H1 (cell line): ENCODE data around the gene PRKCA. TPM values are rescaled to one million over a fixed set of nuclear protein-coding genes. Genes with fewer than 3 reads are reported as not detected.

Experiments
- NANOG ChIP-seq: IDR thresholded peaks from 2 replicates; pipeline ENCODE4 v1.6.1; 2011; ENCODE audit warnings: low read length, low read depth, mild to moderate bottlenecking, inconsistent platforms; ENCODE audit not compliant: insufficient read depth, poor library complexity, severe bottlenecking
- SUZ12 ChIP-seq: fragments of 200-600 bp; sonication (generic); IDR thresholded peaks from 2 replicates; pipeline ENCODE4 v1.6.1; 2012; ENCODE audit warnings: mild to moderate bottlenecking, inconsistent platforms, low read length, moderate library complexity, mixed read lengths
- polyA plus RNA-seq, 7 experiments: library from polyadenylated mRNA; depleted of rRNA in 3 of 7; stranded (reverse) in 5 of 7; unstranded in 2 of 7; fragments of >200 nt in 5 of 7; fragments of 200-250 nt in 2 of 7; gene quantifications; 1 replicate in 5 of 7; 2 replicates in 1 of 7; 4 replicates in 1 of 7; pipeline versions ENCODE4 v1.2.1 to v1.2.3, GENCODE V29; 2011 to 2013; ENCODE audit warnings: missing spikeins in 2 of 7, mixed read lengths in 2 of 7
- total RNA-seq: library from RNA; stranded (reverse); fragmentation: NEBNext Ultra II Directional; extraction: Animal tissue kit (Norgen Biotek cat#: 25700); gene quantifications from 2 replicates; pipeline ENCODE4 v1.2.1, GENCODE V29; 2021
- TF ChIP-seq, protein P1 (sequence below): IDR thresholded peaks from 2 replicates; pipeline ENCODE4 v1.6.1; 2011; ENCODE audit warnings: low read depth, mild to moderate bottlenecking, low read length; ENCODE audit not compliant: insufficient read depth

Gene PRKCA
- total and polyA plus RNA-seq, 2 of the 8 experiments (the other 6 are each of a cell fraction or from before 2014, with no cell fraction given), result 5.8 to 17.8 TPM

DNA sequence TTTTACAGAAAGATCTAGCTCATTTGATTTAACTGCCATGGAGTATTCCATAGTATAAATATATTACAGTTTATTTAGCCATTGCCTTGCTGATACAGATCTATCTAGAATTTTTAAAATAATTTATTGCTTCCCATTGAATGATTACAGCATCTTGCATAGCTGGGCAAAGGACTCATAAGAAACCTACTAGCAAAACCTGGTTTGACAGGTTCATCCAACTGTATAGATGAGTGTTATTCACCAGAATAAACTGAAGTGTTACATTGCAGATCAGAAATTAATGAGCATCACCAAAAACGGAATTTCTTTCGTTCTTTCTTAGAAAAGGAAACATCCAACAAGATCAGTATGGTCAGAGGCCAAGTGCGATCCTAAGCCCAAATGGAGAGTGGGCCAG is 330.3 kb downstream of the PRKCA start (continued):
- TF ChIP-seq SUZ12 (no peak), NANOG (no peak)
- TF ChIP-seq, protein P1, sequence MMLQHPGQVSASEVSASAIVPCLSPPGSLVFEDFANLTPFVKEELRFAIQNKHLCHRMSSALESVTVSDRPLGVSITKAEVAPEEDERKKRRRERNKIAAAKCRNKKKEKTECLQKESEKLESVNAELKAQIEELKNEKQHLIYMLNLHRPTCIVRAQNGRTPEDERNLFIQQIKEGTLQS, result no peak
